HL-60/S4 treated with phorbol 12-myristate 13-acetate at 8.2 ng/mL for 4 days and 3 days (cell line): Measurements from ENCODE around the gene FNTB.

Source experiments
- in situ Hi-C: fragments of 300-500 bp; cut with MboI; formaldehyde crosslinking; loops from 2 replicates; pipeline ENCODE4 v1.15.0; 2022; ENCODE audit warnings: low sequenced_read_pairs

Gene FNTB

DNA sequence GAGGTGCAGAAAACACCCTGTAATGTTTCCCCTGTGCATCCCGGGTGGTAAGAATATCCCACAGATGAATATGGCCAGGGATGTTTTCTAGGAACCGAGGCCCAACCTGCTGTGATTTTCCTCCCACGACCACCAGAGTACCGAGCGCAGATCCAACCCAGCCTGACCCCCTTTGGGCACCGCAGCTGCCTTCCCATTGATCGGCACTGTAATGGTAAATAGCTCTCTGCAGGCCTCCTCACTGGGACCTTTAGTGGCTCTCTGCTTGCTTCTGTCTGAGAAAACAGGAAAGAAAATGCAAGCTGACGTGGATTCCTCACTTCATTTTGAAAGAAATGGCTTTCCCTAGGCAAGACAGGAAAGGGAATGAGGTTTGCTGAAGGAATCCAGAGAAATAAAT lies 12.1 kb upstream of the FNTB start:
- in situ Hi-C loops: no loop called here

DNA sequence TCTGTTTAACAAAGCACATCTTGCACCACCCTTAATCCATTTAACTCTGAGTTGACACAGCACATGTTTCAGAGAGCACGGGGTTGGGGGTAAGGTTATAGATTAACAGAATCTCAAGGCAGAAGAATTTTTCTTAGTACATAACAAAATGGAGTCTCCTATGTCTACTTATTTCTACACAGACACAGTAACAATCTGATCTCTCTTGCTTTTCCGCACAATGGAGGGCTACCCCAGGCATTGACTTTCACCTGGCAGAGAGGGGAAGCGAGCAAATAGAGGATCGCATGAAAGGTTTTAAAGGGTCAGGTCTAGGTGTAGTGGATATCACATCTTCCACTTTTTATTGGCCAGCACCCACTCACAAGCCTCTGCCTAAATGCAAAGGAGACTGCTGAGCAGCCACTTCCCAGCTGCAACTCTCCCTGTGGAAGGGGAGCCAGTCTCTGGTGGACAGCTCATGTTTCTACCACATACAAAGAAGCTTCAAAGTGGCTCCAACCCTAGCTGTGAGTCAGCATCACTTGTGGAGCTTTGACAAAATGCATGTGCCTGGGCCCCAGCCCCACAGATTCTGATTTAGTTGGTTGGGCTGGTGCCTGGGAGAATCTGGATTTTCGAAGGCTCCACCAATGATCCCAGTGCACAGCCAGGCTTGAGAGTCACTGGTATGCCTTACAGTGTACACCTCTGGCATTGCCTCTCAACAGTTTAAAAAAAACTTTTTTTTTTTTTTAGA lies 7.2 kb upstream of the FNTB start:
- in situ Hi-C loops: no loop called here

DNA sequence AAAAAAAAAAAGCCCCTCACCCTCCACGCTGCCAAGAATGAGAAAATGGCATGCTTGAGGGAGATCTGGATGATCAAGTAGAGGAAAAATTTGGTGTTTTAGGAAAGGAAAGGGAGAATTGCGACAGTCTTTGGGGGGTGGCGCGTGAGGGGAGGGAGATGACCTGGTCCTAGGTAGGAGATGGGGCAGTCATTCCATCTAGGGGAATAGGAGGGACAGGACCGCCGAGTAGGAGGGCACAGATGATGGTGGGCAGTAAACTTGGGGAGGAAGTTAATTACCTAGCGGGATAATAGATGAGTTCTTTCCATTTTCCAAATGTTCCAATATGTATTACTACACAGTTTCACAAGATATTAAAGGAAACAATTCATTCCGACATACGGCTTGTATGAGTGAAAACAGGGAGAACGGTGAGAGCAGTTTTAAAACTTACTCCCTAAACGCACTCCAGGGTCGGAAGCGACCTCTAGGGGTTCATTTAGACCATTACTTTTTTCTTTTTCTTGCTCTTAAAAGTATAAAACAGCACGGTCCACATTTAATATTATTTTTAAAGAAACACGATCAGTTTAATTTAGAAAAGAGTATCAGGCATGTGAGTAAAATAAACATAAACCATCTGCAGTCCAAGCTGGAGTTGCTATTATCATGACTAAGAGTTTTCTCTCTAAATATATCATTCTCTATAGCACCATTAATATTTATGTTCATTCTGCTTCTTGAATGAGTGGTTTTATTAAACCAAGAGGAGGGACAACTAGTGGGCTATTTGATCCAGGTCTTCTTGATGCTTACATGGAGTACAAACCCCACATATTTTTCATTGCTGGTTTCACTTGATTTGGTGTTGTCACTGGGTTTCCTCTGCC lies 3.0 kb upstream of the FNTB start:
- in situ Hi-C loops: no loop called here

DNA sequence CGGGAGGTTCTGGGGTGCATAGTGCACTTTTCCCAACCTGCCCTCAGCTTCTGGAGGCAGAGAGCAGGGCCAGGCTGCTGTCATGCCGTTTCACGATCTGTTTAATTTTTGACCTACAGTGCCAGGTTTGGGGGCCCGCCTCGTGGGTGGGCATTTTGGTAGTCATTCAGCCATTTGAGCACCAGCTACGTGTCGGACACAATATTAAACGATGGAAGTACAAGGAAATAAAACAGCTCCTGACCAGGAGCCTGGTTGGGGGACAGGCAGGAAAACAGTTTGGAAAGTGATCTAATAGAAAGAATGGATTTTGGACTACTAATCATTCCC lies 708 bp downstream of the FNTB start:
- in situ Hi-C loops: no loop called here

DNA sequence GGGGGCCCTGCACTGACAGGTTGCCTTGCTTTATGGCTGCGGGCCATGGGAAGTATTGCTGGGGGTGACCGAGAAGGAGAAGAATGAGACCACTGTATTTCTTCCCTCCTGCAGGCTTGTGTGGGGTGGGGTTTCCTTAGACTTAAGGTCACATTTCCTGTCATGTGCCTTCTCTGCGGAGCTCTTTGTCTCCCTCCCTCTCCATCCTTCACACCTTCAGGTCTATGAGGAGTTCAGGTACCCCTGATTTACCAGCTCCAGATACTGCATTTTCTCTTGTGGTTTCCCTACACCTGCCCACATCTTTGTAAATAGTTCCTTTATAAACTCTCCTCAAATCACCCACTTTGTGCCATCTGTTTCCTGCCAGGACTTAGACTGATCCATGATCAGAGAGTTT lies 3.6 kb downstream of the FNTB start:
- in situ Hi-C loops: no loop called here

DNA sequence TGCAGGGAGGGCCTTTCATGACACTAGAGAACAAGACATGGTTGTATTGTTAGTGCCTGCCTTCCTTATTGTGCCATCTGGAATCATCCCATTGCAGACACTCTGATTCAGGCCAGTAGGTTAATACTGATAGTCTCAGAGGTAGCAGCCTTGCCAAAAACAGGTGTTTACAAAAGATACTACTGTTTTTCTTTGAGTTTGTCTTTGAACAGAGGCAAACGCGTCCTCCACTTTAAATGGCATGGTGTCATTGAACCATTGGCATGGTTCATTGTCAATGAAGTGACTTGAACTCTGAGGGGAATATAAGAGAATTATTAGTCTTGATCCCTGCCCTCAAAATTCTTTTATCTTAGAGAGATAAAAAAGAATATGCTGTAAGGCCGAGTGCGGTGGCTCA lies 4.2 kb downstream of the FNTB start:
- in situ Hi-C loops: no loop called here

DNA sequence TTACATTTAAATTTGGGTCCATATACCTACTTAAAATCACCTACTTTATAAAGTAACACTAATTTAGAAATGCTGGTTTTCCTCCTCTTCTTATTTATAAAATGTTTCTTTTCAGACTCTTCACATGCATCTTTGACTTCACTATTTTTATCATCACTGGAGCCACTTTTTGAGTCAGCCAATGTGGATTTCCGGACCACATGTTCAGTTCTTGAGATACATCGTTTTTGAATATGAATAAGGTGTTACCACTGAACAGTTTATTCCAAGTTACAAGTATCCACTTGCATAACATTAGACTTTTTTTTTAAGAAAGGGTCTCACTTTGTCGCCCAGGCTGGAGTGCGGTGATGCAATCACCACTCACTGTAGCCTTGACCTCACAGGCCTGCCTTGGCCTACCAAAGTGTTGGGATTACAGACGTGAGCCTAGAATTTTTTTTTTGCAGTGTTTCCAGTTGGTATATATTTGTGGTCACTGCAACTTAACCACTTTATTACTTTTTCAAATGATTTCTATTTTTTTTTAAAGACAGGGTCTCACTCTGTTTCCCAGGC lies 5.7 kb downstream of the FNTB start:
- in situ Hi-C loops: no loop called here

DNA sequence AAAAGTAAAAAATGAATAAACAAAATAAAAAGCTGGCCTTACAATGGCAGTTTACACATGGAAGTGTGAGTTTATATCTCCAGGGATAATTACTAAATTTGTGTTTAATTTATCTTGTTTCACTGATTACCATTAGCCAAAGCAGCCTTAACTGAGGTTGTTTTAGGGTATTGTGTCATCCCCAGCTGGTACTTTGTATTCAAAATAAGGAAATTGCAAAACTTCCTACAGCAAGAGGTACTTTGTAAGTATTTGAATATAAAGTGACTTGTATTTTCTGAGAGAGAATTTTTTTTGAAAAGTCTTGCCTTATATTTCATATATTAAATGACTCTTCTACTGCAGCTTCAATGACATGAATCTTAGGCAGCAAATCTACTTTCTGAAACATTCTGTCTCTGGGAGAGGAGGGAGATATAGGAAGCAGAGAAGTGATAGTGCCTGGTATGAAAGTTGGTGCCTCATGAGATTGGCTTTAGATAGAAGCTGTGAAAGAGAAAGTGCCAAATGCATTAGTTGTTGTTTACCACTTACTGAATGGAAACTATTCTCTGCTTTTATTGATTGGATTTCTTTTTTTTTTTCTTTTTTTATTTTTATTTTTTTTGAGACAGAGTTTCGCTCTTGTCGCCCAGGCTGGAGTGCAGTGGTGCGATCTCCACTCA lies 6.7 kb downstream of the FNTB start:
- in situ Hi-C loops: no loop called here

DNA sequence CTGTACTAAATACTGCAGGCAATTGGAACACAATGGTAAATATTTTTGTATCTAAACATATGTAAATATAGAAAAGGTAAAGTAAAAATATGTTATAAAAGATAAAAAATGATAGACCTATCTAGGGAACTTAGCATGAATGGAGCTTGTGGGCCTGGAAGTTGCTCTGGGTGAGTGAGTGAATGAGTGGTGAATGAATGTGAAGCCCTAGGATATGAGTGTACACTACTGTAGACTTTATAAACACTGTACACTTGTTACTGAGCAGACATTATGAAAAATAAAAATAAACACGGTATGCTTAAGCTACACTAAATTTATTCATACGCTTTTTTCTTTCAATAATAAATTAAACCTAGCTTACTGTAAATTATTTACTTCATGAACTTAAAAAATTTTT lies 7.8 kb downstream of the FNTB start:
- in situ Hi-C loops: no loop called here

DNA sequence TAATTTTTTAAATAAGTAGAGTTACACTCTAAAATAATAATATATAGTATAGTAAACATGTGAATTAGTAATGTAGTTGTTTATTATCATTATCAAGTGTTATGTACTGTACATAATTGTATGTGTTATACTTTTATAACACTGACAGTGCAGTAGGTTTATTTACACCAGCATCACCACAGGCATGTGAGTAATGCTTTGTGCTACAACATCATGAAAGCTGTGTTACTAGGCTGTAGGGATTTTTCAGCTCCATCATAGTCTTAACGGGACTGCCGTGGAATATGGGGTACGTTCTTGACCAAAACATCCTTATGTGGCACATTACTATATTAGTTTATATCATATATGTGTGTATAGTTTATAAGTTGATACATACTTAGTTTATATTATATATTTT lies 8.6 kb downstream of the FNTB start:
- in situ Hi-C loops: no loop called here

DNA sequence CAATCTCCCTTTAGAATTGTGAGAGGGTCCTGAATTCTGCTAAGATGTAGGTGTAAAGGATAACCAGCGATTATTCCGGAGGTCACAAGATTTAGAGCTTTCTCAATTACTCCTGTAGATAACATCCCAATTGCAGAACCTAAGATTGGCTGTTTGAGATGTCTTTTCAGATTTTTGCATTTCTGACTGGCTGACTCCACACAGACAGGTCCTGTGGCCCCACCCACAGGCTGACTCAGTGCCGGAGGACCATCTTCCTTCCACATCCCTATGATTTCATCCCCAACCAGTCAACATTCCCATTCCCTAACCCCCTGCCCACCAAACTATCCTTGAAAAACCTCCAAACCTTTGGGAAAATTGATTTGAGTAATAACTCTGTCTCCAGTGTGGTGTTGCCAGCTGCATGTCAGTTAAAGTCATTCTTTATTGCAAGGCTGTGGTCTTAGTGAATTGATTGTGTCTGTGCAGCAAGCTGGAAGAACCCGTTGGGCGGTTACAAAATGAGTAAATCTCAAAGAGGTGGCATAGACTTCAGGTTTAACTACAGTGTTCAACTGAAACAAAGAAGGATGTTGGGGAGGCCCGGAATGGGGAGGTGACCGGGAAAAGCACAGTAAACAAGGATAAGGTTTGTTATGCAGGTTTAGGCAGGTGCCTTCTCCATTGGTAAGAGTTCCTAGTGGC lies 10.6 kb downstream of the FNTB start:
- in situ Hi-C loops: no loop called here

DNA sequence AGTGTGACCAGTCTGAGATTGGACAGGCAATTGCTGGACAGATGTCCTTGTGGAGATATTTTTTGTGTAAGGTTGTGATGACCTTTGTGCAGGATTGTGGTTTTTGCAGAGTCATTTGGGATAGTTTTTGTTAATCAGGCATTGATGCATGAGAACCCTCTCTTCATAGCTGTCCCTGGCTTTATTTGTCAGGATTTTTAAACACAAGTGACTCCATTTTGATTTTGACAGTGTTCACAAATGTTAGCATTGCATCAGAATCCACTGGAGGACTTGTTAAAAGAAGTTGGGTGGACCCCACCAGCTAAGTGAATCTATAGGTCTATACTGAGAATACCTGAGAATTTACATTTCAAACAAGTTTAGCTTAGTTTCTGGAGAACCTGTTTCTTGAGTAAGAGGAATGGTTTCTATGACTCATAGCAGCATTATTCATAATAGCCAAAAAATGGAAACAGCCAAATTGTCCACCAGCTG lies 11.8 kb downstream of the FNTB start:
- in situ Hi-C loops: no loop called here

DNA sequence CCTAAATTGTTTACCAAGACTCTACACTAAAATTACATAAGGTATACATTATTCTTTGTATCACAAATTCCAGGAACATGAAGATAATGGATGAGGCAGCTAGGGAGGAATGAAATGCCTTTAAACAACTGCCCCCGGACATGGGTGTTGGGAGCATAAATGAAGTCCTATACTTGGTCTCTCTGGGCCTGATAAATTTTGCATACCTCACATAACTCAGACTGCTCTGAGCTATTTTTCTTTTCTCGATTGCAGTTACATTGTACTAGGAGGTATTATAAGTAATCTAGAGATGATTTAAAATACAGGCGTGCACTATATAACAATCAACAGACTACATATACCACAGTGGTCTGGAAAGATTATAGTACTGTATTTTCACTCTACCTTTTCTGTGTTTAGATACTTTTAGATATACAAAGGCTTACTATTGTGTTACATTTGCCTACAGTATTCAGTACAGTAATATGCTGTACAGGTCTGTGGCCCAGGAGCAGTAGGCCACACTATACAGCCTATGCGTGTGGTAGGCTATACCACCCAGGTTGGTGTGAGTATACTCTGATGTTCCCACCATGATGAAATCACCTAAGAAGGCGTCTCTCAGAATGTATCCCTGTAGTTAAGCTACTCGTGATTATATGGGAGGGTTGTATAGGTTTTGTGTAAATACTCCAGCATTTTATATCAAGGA lies 14.3 kb downstream of the FNTB start:
- in situ Hi-C loops: no loop called here

DNA sequence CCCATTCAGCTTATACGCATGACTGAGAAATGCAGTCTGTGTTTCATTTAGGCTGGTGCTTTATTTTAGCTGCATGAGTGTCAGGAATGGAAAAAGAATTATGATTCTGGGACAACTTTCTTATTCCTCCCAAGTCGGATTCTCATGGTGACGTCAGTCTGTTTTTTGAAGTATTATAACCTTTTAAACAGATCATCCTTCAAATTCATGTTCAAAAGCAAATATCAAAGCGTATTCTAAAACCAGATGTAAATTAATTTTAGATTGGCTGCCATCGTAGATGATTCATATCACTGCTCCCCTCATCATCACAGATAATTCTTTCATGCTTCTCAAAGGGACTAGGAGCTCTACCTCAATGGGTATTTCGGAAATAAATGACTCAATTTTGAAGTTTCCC lies 15.0 kb downstream of the FNTB start:
- in situ Hi-C loops: no loop called here

DNA sequence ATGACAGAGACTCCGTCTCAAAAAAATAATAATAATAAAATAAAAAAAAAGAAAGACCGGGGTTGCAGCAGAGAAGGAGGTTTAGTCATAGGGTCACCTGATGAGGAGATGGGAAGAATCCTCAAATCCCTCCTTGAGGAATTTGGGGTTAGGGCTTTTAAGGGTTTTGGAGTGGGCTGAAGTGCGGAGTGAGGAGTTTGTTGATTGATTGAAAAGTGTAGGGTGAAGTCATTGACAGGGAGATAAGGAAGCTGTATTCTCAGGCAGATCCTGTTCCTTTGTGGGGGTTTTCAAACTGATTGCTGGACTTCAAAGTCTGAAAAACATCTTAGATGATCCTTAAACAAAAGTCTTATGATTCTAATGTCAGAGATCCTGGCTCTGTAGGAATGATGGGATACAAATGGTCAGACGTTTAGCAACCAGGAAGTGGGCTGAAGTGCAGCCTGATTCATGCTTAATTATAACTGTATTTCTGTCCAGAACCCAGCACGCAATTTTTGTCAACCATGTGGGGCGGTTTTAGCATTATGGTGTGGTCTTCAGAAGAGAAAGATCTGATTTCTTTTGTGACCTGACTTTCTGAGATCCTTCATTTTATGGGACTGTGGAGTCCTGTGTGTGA lies 16.0 kb downstream of the FNTB start:
- in situ Hi-C loops: no loop called here

DNA sequence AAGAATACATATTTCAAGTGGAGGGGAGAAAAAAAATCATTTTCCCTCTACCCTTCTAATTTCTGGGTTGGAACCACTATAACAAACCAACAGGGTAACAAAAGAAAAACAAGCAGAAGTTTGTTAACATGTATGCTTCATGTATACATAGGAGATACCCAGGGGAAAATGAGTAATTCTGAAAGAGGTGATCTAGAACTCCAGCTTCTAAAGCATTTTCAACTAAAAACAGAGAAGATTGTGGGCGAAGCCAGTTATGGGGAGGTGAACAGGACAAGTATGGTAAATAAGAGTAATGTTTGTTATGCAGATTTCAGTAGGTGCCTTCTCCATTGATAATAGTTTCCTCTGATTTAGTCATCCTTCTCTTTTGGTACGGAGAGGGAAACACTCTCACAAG lies 16.7 kb downstream of the FNTB start:
- in situ Hi-C loops: no loop called here

DNA sequence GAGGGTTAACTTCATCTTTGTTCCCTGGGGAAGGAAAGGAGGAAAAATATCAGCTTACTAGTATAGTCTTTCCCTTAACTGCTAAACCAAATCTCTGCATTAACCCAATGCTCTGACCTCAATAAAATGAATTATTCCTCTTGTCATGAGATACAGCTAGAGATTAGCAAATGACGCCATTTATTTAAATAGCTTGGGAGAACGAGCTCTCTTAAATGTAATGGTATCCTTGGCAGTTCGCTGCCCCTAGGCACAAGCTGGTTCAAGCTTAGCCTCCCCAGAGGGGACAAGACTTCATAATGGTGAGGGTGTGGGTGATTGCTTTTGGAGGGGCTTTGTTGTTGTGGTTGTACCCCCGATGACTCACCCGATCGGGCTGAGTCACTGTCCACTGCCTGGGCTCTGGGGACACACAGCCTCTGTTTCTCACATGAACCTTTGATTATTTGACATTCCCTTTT lies 19.6 kb downstream of the FNTB start:
- in situ Hi-C loops: no loop called here

DNA sequence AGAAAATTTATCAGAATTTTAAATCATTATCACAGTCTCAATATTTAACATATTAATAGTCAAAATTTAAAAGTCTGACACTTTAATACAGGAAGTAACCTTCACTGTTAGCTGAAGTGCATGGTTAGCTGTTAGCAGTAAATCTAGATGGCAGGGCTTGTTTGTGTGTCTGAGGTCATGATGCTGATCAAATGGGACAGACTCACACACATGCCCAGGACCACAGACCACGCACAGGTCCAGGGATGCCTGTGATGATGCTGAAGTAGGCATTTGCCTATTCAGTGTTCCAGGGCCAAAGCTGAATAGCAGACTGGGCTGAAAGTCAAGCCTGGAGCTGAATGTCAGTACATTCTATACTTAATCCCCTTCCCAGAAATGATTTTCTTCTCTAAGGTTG lies 20.5 kb downstream of the FNTB start:
- in situ Hi-C loops: no loop called here

DNA sequence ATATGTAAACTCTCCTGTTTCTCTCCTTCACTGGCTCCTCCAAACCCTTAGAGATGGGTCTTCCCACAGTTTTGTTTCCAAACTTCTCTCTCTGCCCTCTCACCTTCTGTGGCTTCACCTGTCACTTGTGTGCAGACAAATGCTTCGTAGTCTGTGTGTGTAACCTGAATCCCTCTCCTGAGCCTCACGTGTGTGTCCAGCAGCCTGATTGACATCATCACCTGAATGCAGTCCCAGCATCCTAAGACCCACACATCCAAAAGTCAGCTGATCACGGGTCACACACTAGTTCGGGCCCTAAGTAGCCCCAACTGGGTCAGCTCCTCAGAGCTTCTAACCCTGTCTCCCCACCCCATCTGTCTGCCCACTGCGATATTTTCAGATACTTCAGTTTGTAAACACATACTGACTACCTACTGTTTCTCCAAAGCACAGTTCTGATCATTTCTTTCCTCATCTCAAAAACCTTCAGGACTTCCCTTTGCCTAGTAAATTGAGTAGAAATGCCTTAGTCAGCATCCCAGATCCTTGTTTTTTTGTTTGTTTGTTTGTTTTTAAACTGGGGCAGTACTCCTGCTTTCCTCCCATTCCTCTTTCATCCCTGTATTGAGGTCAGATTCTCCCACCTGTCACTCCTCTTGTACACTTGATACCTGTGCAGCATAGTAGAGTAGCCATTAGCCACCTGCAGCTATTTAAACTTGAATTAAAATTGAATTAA lies 23.7 kb downstream of the FNTB start:
- in situ Hi-C loops: no loop called here
